HS-27A (cell line): ENCODE data around the gene ACVR1B.

Experiments
- DNase-seq: peaks from one replicate; pipeline ENCODE4 v3.0.0-alpha.2; 2012; ENCODE audit warnings: low read depth, missing footprints

ACVR1B gene

GRCh38 chr12:52005218-52005902, 53.9 kb downstream of the ACVR1B start:
- DNase-seq: no peak

- DNase-seq: no peak
These were observed 54.6 kb downstream of the ACVR1B start for GRCh38 chr12:52005903-52006703.

DNA sequence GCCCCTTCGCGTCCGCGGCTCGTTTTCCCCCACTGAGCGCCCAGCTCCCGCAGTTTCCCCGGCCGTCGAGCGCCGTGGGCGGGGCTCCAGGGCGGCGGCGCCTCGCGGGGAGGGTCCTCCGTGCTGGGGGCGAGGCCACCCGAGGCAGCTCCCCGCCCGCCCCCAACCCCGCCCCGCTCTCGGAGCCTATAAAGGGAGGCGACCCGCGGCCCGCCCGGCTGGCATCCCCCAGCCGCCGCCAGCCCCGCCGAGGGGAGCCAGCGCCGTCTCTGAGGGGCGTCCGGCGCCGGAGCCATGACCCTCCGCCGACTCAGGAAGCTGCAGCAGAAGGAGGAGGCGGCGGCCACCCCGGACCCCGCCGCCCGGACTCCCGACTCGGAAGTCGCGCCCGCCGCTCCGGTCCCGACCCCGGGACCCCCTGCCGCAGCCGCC, 55.2 kb downstream of the ACVR1B start, which contains the start of gene TAMALIN:
Gene TAMALIN, plus strand, starts transcription at position 221 of the 432 bp plus-strand sequence. Its CDS starts 74 bp downstream, at position 295.
- no peak for DNase-seq

DNA sequence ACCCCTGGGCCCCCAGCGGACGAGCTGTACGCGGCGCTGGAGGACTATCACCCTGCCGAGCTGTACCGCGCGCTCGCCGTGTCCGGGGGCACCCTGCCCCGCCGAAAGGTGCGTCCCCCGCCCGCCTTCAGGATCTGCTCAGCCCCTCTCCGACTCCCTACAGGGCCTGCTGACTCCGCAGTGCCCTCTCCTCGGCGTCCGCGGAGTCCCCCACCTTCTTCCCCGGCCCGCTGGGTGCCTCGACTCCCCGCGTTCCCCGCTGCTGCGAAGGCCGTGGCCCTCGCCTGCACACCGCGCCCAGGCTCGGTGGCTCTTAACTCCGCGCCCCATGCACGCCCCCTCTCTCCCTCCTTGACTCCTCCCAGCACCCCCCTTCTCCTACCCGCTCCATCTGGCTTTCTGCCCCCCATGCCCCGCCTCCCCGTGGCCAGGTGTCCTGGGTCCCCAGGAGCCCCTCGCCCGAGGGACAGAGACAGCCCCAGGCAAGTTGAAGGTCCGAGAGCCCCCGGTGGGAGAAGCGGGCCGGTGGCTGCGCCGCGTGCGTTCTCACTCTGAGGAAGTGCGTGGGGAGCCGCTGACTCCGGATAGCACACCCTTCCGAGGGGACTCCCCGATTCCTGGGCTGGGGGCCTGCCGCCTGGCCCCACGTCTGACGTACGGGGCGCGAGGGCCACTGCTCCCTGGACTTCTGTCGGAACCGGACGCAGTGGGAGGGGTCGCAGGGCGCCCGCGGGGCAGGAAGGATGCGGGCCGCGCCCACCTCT, 55.8 kb downstream of the ACVR1B start:
- no peak for DNase-seq

DNA sequence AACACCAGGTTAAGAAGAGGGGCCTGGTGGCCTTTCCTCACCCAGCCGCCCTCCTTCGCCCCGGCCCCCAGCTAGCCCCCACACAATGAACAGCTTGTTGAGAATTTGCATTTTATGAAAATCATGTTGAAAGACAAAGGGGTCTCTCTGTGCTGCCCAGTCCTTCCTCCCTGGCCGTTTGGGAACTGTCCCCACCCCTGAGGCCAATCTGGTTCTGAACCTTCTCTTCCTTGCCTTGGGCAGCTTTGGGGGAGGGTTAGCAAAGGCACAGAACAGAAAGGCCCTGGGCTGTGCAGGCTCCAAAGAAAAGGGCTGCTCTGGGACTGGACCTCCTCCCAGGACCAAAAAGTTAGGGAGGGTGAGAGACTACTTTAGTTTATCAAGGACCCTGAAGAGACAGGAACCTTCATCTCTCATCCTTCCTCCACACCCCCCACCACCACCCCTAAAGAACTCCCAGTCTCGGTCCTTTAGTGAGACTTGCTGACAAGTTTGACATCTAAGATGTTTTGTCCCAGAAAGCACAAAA, 56.5 kb downstream of the ACVR1B start:
- no peak for DNase-seq

DNA sequence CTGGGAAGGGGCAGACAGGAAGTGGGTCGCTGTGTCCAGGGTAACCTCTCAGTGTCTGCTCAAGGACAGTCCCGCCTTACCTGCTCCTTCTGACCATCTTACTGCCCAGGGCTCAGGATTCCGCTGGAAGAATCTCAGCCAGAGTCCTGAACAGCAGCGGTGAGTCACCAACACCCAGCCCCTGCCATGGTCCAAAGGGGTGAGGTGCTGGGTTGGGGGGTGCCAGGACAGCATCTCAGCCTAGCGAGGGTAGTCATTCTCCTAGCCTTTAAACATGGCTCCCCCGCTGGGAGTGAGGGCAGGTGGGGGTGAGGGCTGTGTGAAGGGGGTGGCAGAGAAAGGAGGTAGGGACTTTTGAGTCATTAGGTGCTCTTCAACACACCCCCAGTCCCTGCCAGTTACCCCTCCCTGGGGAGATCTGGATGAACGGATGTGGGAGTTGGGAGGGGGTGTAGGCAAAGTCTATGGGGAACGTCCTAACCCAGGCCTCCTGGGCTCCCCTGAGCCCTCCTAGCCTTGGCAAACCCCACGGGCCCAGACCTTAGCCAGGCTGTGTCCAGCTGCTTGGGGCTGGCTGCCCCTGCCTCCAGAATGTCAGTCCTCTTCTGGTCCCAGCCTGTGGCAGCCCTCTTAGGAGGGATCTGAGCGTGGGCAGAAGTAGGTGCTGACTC, 57.7 kb downstream of the ACVR1B start:
- DNase-seq: no peak

DNA sequence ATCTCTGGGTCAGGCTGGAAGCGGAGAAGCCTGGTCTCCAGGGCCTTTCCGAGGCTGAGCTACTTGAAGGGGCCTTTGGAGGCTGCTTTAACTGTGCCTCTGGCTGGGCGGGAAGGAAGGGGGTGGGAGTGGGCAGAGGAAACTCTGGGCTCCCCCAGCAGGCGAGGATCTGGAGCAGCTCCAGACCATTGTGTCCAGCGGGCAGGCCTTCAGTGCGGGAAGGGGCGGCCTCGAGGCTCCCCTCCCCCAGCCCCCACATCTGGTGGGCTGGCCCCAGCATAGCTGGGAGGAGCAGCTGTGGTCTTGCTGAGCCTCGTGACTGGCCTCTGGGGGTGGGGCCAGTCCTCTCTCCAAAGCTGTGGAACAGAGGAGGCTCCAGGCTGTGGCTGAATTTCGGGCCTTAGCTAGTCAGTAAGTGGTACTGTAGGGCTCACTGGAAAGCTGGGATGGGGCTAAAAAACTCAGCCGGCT, 58.7 kb downstream of the ACVR1B start:
- DNase-seq: no peak

DNA sequence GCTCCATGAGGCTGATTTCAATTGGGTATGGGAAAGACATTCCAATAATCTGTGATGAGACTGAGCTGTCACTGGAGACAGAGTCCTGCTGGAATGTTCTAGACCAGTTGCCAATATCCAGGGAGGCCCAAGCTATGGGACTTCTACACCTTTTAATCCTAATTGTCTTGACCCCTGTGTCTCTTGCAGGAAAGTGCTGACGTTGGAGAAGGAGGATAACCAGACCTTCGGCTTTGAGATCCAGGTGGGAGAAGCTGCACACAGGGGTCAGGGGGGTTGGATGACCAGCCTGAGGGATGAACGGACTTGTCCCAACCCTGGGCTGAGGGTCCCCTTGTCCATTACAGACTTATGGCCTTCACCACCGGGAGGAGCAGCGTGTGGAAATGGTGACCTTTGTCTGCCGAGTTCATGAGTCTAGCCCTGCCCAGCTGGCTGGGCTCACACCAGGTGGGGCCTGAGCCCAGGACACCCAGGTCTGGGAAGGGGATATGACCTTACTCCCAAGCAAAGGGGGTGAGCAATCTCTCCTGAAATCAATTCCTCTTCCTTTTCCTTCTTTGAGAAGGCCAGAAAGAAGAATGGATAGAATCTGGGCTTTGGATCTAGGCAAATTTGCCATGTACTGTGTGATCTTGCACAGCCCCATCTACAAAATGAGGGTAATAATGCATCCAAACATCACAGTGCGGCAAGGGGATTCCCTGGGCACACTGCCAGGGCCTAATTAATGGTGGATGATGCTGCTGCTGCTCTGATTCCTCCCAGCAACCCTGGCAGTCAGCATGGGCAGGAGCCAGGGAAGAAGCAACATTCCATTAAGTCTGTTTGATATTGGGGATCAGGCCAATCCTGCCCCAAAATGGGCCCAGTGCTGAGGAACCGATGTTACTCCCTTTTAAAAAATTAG, 59.4 kb downstream of the ACVR1B start:
- DNase-seq: no peak

DNA sequence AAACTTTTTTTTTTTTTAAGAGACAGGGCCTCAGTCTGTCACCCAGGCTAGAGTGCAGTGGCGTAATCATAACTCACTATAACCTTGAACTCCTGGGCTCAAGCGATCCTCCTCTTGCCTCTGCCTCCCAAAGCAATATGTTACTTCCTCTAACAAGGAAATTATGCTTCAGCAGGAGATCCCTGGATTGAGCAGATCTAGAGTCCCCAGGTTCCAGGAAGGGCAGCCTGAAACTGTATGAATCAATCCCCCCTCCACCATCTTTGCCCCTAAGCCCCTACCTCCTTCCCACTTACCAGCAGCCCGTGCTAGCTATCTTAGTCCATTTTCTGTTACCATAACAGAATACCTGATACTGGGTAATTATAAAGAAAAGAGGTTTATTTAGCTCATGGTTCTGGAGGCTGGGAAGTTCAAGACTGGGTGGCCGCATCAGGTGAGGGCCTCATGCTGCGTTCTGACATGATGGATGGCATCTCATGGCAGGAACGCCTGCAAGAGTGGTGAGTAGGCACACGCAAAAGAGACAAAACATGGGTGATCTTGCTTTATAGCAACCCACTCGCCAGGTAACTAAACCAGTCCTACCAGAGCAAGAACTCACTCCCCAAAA, 60.2 kb downstream of the ACVR1B start:
- DNase-seq: no peak

DNA sequence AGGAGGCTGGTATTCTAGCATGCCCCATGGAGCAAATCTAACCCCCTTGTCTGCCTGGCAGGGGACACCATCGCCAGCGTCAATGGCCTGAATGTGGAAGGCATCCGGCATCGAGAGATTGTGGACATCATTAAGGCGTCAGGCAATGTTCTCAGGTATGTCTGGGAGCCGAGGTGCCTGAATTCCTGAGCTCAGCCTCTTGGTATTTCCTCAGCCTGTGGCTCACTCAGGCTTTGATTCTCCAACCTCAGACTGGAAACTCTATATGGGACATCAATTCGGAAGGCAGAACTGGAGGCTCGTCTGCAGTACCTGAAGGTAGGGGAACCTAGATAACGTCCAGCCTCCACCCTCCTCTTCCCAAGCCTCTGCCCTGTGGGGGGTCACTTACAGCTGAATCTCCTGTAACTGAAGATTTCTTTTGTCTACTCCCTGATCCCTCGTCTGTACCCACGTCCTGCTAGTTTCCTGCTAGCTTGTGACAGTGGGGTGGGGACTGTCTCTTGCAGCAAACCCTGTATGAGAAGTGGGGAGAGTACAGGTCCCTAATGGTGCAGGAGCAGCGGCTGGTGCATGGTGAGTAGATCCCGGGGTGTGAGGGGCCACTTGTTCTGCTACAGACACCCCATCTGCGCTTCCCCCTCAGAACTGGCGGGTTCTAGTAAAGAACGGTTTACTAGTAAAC, 62.3 kb downstream of the ACVR1B start:
- DNase-seq: no peak

GRCh38 chr12:52014567-52015530, 63.4 kb downstream of the ACVR1B start:
- no peak for DNase-seq

DNA sequence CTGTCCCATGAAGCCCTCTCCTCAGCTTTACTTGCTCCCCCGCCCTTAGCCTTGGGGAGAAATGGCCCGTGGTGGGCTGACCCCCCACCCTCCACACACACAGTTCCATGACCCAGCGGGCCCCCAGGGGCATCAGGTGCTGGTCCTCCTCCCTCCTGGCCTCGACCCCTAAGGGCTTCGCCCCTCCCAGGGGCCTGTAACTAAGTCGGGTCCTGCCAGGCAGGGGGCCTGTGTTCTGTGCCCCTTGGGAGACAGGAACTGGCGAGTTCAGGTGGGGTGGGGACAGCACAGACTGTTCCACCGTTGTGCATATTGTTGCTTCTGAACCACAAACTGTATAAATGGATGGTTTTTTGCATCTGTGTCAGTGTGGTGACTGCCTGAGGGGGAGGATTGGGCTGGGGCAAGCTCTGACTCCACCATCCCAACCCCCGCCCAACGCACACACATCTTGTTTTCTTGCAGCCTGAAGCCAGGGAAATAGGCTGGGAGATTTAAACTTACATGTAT, 64.1 kb downstream of the ACVR1B start:
- no peak for DNase-seq

- DNase-seq: no peak
These were observed 67.1 kb downstream of the ACVR1B start for GRCh38 chr12:52018433-52019112.

GRCh38 chr12:52019113-52019770, 67.7 kb downstream of the ACVR1B start:
- no peak for DNase-seq

DNA sequence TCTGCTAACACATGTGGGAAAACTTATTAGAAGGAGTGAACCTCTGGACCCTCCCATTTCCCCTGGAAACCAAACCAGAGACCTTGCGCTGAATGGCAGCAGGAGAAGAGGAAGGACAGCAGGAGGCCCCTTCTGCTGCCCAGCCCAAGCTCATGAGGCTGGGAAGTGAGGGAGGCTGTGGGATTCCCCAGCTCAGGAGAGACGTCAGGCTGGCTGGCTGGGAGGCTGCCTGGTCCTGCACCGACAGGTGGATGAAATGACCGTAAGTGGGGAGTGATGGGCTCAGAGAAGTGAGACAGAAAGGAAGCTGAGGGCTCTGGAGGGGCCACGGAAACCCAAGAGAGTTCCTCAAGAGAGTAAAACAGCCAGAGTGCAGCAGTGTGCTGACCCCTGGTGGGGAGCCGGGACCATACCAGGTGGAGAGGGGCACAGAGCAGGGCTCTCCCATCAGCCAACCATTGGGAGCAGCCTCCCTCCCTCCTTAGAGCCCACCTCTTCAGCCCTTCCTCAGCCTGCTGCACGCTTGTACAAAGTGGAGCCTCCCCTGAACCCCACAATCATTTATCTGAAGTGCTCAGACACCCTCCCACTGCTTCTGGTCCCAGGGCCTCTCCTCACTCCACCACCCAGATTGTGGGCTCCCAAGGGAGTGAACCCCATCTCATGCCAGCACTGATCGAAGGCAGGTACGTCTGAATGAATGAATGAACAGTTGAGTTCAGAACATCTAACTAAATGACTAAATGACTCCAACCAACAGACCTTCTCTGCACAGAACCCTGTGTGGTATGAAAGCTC, 69.2 kb downstream of the ACVR1B start:
- no peak for DNase-seq

DNA sequence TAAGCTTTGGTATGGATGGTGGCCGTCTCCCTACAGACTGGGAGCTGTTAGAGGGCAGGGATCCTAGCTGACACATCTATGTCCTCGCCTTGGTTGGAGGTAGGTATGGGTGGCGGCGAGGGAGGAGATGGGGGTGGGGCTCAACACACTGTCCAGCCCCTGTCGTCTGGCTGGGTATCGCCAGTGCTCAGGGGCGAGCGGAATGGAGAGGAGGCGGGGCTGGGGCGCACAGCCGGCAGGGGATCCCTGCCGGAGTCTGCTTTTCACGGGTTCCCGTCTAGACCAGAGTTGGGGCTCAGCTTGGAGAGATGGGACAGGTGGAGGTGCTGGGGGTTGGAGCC, 71.3 kb downstream of the ACVR1B start:
- DNase-seq: no peak
